ENCODE results near the gene TMEM266. TPM values are rescaled to one million over a fixed set of nuclear protein-coding genes. Genes with fewer than 3 reads are reported as not detected.

The TMEM266 gene
- total RNA-seq, 4 donors from 2014 or later: 0.75 to 5.4 TPM; not detected in 2

GRCh38 chr15:76172782-76173181, 113.0 kb downstream of the TMEM266 start:
- TF ChIP-seq CTCF (IDR thresholded peaks at IDR 0.05; ENCODE audit: low read depth): no peak

DNA sequence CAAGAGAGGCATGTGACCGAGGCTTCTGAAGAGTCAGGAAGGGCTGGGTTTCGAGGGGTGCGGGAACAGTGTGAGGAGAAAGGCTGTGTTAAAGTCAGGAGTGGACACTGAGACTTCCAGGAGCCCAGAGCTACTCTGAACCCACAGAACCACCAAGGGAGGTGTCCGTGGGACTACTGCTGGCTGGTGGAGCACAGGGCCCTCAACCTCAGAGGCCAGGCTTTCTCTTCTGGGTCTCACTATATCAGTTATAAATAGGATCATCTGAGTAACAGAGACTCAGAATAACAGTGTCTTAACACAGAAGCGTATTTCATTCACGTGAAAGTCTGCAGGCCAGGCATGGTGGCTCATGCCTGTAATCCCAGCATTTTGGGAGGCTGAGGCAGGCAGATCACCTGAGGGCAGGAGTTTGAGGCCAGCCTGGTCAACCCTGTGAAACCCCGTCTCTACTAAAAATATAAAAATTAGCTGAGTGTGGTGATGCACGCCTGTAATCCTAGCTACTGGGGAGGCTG, 113.6 kb downstream of the TMEM266 start:
- TF ChIP-seq CTCF (IDR thresholded peaks at IDR 0.05; ENCODE audit: low read depth): no peak

GRCh38 chr15:76174654-76175053, 114.9 kb downstream of the TMEM266 start:
- TF ChIP-seq CTCF (IDR thresholded peaks at IDR 0.05; ENCODE audit: low read depth): no peak

DNA sequence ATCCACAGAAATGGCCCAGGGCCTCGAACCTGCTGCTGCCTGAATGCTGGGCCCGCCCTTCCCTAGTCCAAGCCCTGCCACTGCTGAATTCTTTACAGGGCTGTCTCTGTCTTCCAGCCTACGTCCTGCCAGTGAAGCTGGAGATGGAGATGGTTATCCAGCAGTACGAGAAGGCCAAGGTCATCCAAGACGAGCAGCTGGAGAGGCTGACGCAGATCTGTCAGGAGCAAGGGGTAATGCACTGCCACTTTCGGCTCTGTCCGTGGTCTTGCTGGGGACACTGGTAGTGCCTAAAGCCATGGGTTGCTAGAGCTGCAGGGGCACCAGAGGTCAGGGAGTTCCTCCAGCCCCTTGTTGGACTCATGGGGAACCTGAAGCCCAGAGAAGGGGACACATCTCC, 115.7 kb downstream of the TMEM266 start:
- no peak for TF ChIP-seq CTCF (IDR thresholded peaks at IDR 0.05; ENCODE audit: low read depth)

- no peak for TF ChIP-seq CTCF (IDR thresholded peaks at IDR 0.05; ENCODE audit: low read depth)
These were observed 116.3 kb downstream of the TMEM266 start for GRCh38 chr15:76176059-76176458.

GRCh38 chr15:76176487-76177085, 116.8 kb downstream of the TMEM266 start:
- no peak for TF ChIP-seq CTCF (IDR thresholded peaks at IDR 0.05; ENCODE audit: low read depth)

DNA sequence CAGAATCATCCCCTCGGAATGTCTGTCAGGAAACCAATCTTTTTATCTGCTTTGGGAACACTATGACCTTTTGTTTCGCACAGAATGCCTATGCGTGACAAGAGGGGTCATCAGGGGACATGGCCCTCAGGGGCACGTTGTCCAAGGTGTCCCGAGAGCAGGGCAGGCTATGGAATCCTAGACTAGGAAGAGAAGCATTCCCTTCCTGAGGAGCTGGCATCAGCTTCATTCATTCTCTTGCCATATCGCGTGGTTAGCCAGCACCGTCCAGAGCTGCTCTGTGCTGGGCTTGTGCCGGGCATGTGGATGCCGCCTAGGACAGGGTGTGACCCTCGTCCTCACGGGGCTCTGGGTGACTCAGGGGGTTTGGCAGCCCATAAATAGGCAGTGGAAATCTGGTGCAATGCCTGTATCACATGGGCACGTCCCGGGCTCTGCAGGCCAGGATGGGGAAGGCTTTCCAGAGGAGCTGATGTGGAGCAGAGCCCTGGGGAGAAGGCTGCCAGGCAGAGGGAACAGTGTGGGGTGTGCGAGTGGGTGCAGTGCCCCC, 117.8 kb downstream of the TMEM266 start:
- no peak for TF ChIP-seq CTCF (IDR thresholded peaks at IDR 0.05; ENCODE audit: low read depth)

Data from subcutaneous adipose tissue (tissue), 4 donors.